Measurements from ENCODE around the gene TEPSIN.

DNA sequence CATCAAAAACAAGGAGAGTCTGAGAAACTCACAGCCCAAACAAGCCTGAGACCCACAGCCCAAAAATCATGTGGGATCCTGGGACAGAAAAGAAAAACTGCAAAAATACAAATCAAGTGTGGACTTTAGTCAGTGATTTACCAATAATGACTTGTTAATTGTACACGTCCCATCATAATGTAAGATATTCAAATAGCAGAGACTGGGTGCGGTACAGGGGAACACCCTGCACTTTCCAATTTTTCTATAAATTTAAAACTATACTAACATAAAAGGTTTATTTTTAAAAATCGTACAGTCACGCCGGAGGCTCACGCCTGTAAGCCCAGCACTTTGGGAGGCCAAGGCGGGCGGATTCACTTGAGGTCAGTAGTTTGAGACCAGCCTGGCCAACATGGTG, 24.9 kb downstream of the TEPSIN start:
- TF ChIP-seq, protein P1, sequence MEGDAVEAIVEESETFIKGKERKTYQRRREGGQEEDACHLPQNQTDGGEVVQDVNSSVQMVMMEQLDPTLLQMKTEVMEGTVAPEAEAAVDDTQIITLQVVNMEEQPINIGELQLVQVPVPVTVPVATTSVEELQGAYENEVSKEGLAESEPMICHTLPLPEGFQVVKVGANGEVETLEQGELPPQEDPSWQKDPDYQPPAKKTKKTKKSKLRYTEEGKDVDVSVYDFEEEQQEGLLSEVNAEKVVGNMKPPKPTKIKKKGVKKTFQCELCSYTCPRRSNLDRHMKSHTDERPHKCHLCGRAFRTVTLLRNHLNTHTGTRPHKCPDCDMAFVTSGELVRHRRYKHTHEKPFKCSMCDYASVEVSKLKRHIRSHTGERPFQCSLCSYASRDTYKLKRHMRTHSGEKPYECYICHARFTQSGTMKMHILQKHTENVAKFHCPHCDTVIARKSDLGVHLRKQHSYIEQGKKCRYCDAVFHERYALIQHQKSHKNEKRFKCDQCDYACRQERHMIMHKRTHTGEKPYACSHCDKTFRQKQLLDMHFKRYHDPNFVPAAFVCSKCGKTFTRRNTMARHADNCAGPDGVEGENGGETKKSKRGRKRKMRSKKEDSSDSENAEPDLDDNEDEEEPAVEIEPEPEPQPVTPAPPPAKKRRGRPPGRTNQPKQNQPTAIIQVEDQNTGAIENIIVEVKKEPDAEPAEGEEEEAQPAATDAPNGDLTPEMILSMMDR (conservative IDR thresholded peaks at IDR 0.05 in 1 of 2, IDR thresholded peaks at IDR 0.05 in 1 of 2; ENCODE audit: low read depth in 1 of 2, low read length in 2 of 2): no peak
- no peak for TF ChIP-seq EZH2 (IDR thresholded peaks at IDR 0.05; ENCODE audit: low read length, missing control alignments)

All from fibroblast of lung (primary cell).